ENCODE measurements around the gene CEBPA. TPM values are rescaled to one million over a fixed set of nuclear protein-coding genes. Genes with fewer than 3 reads are reported as not detected.

The CEBPA gene
- polyA plus RNA-seq, 1 donor (not counting 4 experiments of a cell fraction or from before 2014, with no cell fraction given): 3.6 TPM

DNA sequence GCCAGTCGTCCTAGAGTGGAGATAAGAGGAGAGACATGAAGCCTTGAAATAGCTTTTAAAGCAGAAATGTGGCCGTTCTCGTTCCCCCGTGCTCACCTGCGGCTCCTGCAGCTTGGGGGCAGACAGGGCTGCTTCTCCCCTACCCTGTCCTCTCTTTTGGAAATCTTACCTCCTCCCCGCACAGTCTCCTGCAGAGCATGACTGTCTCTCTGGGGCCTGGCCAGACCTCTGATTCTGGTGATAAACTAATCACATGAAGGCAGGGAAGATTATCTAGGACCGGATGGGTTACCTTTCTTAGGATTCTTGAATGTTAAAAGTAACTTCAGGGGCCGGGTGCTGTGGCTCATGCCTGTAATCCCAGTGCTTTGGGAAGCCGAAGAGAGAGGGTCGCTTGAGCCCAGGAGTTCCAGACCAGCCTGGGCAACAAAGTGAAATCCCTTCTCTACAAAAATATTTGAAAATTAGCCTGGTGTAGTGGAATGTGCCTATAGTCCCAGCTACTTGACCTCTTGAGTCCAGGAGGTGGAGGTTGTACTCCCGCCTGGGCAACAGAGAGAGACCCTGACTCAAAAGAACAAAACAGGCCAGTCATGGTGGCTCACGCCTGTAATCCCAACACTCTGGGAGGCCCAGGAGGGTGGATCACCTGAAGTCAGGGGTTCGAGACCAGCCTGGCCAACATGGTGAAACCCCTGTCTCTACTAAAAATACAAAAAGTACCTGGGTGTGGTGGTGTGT lies 8.1 kb downstream of the CEBPA start:
- dilution Hi-C loops (cut with MboI; ENCODE audit: extremely low pct_ligation_motif_present, low sequenced_read_pairs): no loop called here
- H3K27me3 ChIP-seq (ENCODE audit: control insufficient read depth, extremely low read depth, insufficient read depth, low read length): no peaks in the 10 kb centered on the region
- H3K9me1 ChIP-seq (ENCODE audit: control insufficient read depth, extremely low read depth, insufficient read depth, low read length): no peaks in the 10 kb centered on the region
- H3K9ac ChIP-seq (ENCODE audit: control insufficient read depth, extremely low read depth, insufficient read depth, low read length): peak overlapping the region; percentile 71
- no peak overlapping the region for H3K4me3 ChIP-seq (ENCODE audit: control insufficient read depth in 2 of 3, extremely low read depth in 1 of 3, insufficient read depth in 2 of 3, low read depth in 1 of 3, low read length in 3 of 3)
- H3K36me3 ChIP-seq (ENCODE audit: control insufficient read depth in 2 of 2, extremely low read depth in 1 of 2, insufficient read depth in 2 of 2, low read length in 2 of 2): no peaks in the 10 kb centered on the region
- TF ChIP-seq, protein P1, sequence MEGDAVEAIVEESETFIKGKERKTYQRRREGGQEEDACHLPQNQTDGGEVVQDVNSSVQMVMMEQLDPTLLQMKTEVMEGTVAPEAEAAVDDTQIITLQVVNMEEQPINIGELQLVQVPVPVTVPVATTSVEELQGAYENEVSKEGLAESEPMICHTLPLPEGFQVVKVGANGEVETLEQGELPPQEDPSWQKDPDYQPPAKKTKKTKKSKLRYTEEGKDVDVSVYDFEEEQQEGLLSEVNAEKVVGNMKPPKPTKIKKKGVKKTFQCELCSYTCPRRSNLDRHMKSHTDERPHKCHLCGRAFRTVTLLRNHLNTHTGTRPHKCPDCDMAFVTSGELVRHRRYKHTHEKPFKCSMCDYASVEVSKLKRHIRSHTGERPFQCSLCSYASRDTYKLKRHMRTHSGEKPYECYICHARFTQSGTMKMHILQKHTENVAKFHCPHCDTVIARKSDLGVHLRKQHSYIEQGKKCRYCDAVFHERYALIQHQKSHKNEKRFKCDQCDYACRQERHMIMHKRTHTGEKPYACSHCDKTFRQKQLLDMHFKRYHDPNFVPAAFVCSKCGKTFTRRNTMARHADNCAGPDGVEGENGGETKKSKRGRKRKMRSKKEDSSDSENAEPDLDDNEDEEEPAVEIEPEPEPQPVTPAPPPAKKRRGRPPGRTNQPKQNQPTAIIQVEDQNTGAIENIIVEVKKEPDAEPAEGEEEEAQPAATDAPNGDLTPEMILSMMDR (optimal IDR thresholded peaks at IDR 0.05 in 1 of 3, IDR thresholded peaks at IDR 0.05 in 1 of 3, conservative IDR thresholded peaks at IDR 0.05 in 1 of 3; ENCODE audit: extremely low read depth in 1 of 3, insufficient read depth in 2 of 3, low read length in 3 of 3): no peak
- TF ChIP-seq EZH2 (IDR thresholded peaks at IDR 0.05; ENCODE audit: low read length): no peak
- H4K20me1 ChIP-seq (ENCODE audit: control insufficient read depth, extremely low read depth, insufficient read depth, low read length): no peaks in the 10 kb centered on the region
- H3K27ac ChIP-seq (ENCODE audit: control insufficient read depth, insufficient read depth, low read length): peak overlapping the region; percentile 87
- FAIRE-seq (no peak), DNase-seq (ENCODE audit: low read depth, low spot score) (no peak)
- H3K79me2 ChIP-seq (ENCODE audit: control insufficient read depth, insufficient read depth, low read length): no peaks in the 10 kb centered on the region
- H3K9me3 ChIP-seq (ENCODE audit: control insufficient read depth, low read depth, low read length): no peaks in the 10 kb centered on the region
- H2AFZ ChIP-seq (ENCODE audit: control insufficient read depth, low read length): peak overlapping the region; percentile 89
- peak overlapping the region; percentile 75 for H3K4me2 ChIP-seq (ENCODE audit: control insufficient read depth, extremely low read depth, insufficient read depth, low read depth, low read length)
- peaks cover 81% of the 10 kb centered on the region for H3K4me1 ChIP-seq (ENCODE audit: control insufficient read depth, extremely low read depth, insufficient read depth, low read length)

DNA sequence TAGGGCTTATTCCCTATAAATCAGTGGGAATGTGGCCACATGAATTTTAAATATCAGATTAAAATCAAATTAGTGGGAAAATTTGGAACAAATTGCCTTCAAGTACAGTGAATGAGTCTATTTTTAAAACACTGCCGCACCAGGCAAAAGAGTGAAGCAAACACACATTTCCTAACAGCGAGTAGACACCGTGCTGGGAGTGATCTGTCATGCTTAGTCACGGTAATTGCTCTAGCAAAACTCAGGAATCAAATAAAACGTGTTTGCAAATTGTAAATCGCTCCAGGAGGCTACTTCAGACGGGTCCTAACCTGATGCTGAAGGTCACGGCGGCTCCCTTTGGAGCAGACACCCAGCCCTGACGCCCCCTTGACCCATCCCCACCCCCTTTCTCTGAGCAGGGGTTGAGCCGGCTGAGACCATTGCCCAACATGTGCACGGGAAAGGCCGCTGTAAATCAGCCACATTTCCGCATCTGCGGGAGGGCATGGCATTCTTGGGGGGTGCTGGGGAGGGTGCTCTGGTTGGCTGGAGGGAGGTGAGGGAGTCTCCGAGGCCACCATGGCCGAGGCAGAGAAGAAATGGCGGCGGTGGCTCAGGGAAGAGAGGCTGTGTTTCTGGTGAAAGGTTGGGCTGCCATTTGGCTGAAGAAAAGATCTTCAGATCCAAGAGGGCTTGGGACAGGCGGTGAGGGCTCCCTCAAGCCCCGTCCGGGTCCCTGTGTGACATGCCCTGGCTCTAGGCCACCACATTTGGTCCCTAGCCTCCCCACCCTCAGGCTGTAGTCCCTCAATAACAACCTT lies 8.9 kb downstream of the CEBPA start:
- Histone ChIP-seq H2AFZ (ENCODE audit: control insufficient read depth, low read length) (peak overlapping the region; percentile 89), H3K27ac (ENCODE audit: control insufficient read depth, insufficient read depth, low read length) (peak overlapping the region; percentile 87), H3K36me3 (ENCODE audit: control insufficient read depth in 2 of 2, extremely low read depth in 1 of 2, insufficient read depth in 2 of 2, low read length in 2 of 2) (no peaks in the 10 kb centered on the region), H4K20me1 (ENCODE audit: control insufficient read depth, extremely low read depth, insufficient read depth, low read length) (no peaks in the 10 kb centered on the region), H3K4me3 (ENCODE audit: control insufficient read depth in 2 of 3, extremely low read depth in 1 of 3, insufficient read depth in 2 of 3, low read depth in 1 of 3, low read length in 3 of 3) (peak overlapping the region in 1 of 3 experiments; percentile 17), H3K9ac (ENCODE audit: control insufficient read depth, extremely low read depth, insufficient read depth, low read length) (peak overlapping the region; percentile 71), H3K27me3 (ENCODE audit: control insufficient read depth, extremely low read depth, insufficient read depth, low read length) (no peaks in the 10 kb centered on the region), H3K4me2 (ENCODE audit: control insufficient read depth, extremely low read depth, insufficient read depth, low read depth, low read length) (peak overlapping the region; percentile 75), H3K9me1 (ENCODE audit: control insufficient read depth, extremely low read depth, insufficient read depth, low read length) (no peaks in the 10 kb centered on the region), H3K79me2 (ENCODE audit: control insufficient read depth, insufficient read depth, low read length) (no peaks in the 10 kb centered on the region), H3K9me3 (ENCODE audit: control insufficient read depth, low read depth, low read length) (no peaks in the 10 kb centered on the region), H3K4me1 (ENCODE audit: control insufficient read depth, extremely low read depth, insufficient read depth, low read length) (peaks cover 73% of the 10 kb centered on the region)
- dilution Hi-C loops (cut with MboI; ENCODE audit: extremely low pct_ligation_motif_present, low sequenced_read_pairs): no loop called here
- TF ChIP-seq EZH2 (IDR thresholded peaks at IDR 0.05; ENCODE audit: low read length): no peak
- TF ChIP-seq, protein P1 (optimal IDR thresholded peaks at IDR 0.05 in 1 of 3, IDR thresholded peaks at IDR 0.05 in 1 of 3, conservative IDR thresholded peaks at IDR 0.05 in 1 of 3; ENCODE audit: extremely low read depth in 1 of 3, insufficient read depth in 2 of 3, low read length in 3 of 3): peak in 1 of 3 experiments; percentile 14
- DNase-seq (ENCODE audit: low read depth, low spot score) (no peak), FAIRE-seq (peak; percentile 87)
